ENCODE measurements around the gene AKAP12.

DNA sequence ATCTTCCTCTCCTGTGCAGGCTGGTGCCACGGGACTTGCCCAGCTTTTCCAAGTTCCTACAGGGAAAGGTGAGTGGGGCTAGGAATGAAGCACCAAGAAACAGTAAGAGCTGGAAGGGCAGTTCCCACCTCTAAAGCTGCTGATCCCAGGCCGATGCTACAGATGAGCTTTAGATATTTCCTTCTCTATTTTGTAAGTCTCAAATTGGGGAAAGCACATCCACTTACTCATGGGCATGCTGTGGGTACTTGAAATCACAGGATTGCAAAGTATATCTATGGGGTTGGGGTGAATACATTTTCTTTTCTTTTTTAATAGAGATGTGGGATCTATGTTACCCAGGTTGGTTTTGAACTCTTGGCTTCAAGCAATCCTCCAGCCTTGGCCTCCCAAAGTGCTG is 148.5 kb downstream of the AKAP12 start:
- TF ChIP-seq POLR2AphosphoS5 (IDR thresholded peaks at IDR 0.05; ENCODE audit: borderline replicate concordance, low read depth, low read length) (no peak), EZH2 (IDR thresholded peaks at IDR 0.05) (no peak), FOXP2 (optimal IDR thresholded peaks at IDR 0.05; ENCODE audit: control extremely low read depth, extremely low read length, insufficient read depth) (no peak)

All from SK-N-MC (cell line).